Prostate gland (tissue), 2 donors: ENCODE measurements around the gene ZNF142.

ENCODE experiments used
- CTCF ChIP-seq, 4 experiments: fragments of 200-600 bp in 2 of 4; fragments of 450-650 bp in 2 of 4; sonication (generic) in 2 of 4; IDR thresholded peaks; 1 replicate in 3 of 4; 2 replicates in 1 of 4; pipeline ENCODE4 v1.5.1; 2016 to 2019; ENCODE audit warnings: antibody characterized with exemption in 4 of 4, mild to moderate bottlenecking in 2 of 4, moderate library complexity in 2 of 4
- POLR2A ChIP-seq: fragments of 450-650 bp; IDR thresholded peaks from one replicate; pipeline ENCODE4 v1.6.1; 2016; ENCODE audit warnings: antibody characterized with exemption, mild to moderate bottlenecking
- POLR2AphosphoS5 ChIP-seq: sonication (generic); formaldehyde crosslinking; IDR thresholded peaks from one replicate; pipeline ENCODE4 v1.6.1; 2017; ENCODE audit warnings: antibody characterized with exemption

GRCh38 chr2:218663901-218664300, 4.5 kb upstream of the ZNF142 start:
- TF ChIP-seq POLR2AphosphoS5, result no peak
- no peak for TF ChIP-seq CTCF (IDR thresholded peaks at IDR 0.05)
- TF ChIP-seq POLR2A, result no peak
